ENCODE measurements around the gene VTI1A. TPM values are rescaled to one million over a fixed set of nuclear protein-coding genes. Genes with fewer than 3 reads are reported as not detected.

The VTI1A gene
- total and polyA plus RNA-seq, 2 experiments from 2014 or later, result 20.4 to 39.8 TPM

- Histone ChIP-seq H3K27ac (peak overlapping the region; percentile 45), H3K4me3 (no peak overlapping the region), H3K4me2 (no peak overlapping the region), H2AFZ (no peak overlapping the region), H3K9me3 (ENCODE audit: low read depth) (no peaks in the 10 kb centered on the region), H3K27me3 (no peaks in the 10 kb centered on the region), H3K9me2 (replicated peaks; ENCODE audit: insufficient read depth) (no peaks in the 10 kb centered on the region), H3K79me2 (no peaks in the 10 kb centered on the region), H3K4me1 (ENCODE audit: insufficient read depth) (peaks cover 47% of the 10 kb centered on the region), H4K20me1 (ENCODE audit: insufficient read depth, poor library complexity, severe bottlenecking) (no peaks in the 10 kb centered on the region), H3K36me3 (replicated peaks; ENCODE audit: insufficient read depth, low read depth) (no peaks in the 10 kb centered on the region)
- TF ChIP-seq, protein P1, sequence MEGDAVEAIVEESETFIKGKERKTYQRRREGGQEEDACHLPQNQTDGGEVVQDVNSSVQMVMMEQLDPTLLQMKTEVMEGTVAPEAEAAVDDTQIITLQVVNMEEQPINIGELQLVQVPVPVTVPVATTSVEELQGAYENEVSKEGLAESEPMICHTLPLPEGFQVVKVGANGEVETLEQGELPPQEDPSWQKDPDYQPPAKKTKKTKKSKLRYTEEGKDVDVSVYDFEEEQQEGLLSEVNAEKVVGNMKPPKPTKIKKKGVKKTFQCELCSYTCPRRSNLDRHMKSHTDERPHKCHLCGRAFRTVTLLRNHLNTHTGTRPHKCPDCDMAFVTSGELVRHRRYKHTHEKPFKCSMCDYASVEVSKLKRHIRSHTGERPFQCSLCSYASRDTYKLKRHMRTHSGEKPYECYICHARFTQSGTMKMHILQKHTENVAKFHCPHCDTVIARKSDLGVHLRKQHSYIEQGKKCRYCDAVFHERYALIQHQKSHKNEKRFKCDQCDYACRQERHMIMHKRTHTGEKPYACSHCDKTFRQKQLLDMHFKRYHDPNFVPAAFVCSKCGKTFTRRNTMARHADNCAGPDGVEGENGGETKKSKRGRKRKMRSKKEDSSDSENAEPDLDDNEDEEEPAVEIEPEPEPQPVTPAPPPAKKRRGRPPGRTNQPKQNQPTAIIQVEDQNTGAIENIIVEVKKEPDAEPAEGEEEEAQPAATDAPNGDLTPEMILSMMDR (IDR thresholded peaks at IDR 0.05; ENCODE audit: poor library complexity), result no peak
- TF ChIP-seq EZH2 (IDR thresholded peaks at IDR 0.05; ENCODE audit: borderline replicate concordance) (no peak), EZH2phosphoT487 (IDR thresholded peaks at IDR 0.05; ENCODE audit: low read depth, severe bottlenecking, unreplicated experiment) (no peak)
- no peak for DNase-seq (ENCODE audit: low spot score)
- WGBS (ENCODE audit: low lambda C conversion rate, missing lambda C conversion rate), result 76% methylated on average over 7 of the region's 7 CpGs
Measured at GRCh38 chr10:112746329-112746728, 299.3 kb downstream of the VTI1A start.

DNA sequence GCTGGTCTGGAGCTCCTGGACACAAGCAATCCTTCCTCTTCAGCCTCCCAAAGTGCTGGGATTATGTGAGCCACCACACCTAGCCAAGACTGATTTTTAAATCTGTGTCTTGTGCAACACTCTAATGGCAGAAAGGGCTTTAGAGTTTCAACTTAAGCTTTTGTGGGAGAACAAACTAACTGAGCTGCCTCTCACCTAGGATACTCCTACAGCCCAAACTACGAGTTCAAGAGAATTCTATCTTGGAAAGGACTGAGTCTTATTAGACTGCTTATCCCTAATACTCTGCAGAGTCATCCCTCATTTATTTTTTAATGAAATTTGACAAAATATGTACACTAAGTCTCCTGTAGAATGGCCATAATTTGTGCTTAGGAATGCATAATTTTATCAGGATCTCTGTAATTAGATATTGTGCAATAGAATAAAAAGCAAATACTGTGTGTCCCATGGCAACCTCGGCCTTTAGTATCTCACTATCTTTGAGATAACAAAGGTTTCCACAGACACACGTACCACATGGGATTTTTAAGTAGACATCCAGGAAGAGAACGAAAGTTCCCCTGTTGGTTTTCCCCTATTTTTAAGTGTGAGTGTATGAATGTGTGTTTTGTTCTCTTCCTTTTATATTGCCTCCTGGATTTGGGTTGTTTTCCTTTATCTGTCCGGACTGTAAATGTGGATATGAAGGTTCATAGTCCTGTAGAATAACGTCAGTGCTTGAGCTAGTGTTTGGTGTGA, 303.6 kb downstream of the VTI1A start:
- Histone ChIP-seq H3K9me3 (ENCODE audit: low read depth) (no peaks in the 10 kb centered on the region), H4K20me1 (ENCODE audit: insufficient read depth, poor library complexity, severe bottlenecking) (no peaks in the 10 kb centered on the region), H3K79me2 (no peaks in the 10 kb centered on the region), H3K4me3 (no peak overlapping the region), H3K9me2 (replicated peaks; ENCODE audit: insufficient read depth) (no peaks in the 10 kb centered on the region), H3K4me1 (ENCODE audit: insufficient read depth) (peaks cover 28% of the 10 kb centered on the region), H2AFZ (no peak overlapping the region), H3K4me2 (peak overlapping the region; percentile 15), H3K36me3 (replicated peaks; ENCODE audit: insufficient read depth, low read depth) (no peaks in the 10 kb centered on the region), H3K27ac (peak overlapping the region; percentile 83), H3K27me3 (no peaks in the 10 kb centered on the region)
- 38% methylated on average over 6 of the region's 6 CpGs for WGBS (ENCODE audit: low lambda C conversion rate, missing lambda C conversion rate)
- TF ChIP-seq EZH2 (IDR thresholded peaks at IDR 0.05; ENCODE audit: borderline replicate concordance) (no peak), EZH2phosphoT487 (IDR thresholded peaks at IDR 0.05; ENCODE audit: low read depth, severe bottlenecking, unreplicated experiment) (no peak)
- TF ChIP-seq, protein P1 (IDR thresholded peaks at IDR 0.05; ENCODE audit: poor library complexity), result no peak
- peak; percentile 46 for DNase-seq (ENCODE audit: low spot score)

GRCh38 chr10:112751651-112752050, 304.6 kb downstream of the VTI1A start:
- WGBS (ENCODE audit: low lambda C conversion rate, missing lambda C conversion rate), result 88% methylated on average over 3 of the region's 3 CpGs
- H3K9me3 ChIP-seq (ENCODE audit: low read depth), result no peaks in the 10 kb centered on the region
- no peaks in the 10 kb centered on the region for H3K79me2 ChIP-seq
- no peaks in the 10 kb centered on the region for H4K20me1 ChIP-seq (ENCODE audit: insufficient read depth, poor library complexity, severe bottlenecking)
- no peak for DNase-seq (ENCODE audit: low spot score)
- no peak overlapping the region for H3K4me2 ChIP-seq
- H3K27me3 ChIP-seq, result no peaks in the 10 kb centered on the region
- peak overlapping the region; percentile 83 for H3K27ac ChIP-seq
- no peak overlapping the region for H3K4me3 ChIP-seq
- TF ChIP-seq EZH2phosphoT487 (IDR thresholded peaks at IDR 0.05; ENCODE audit: low read depth, severe bottlenecking, unreplicated experiment) (no peak), EZH2 (IDR thresholded peaks at IDR 0.05; ENCODE audit: borderline replicate concordance) (no peak)
- TF ChIP-seq, protein P1 (IDR thresholded peaks at IDR 0.05; ENCODE audit: poor library complexity), result no peak
- no peaks in the 10 kb centered on the region for H3K36me3 ChIP-seq (replicated peaks; ENCODE audit: insufficient read depth, low read depth)
- peaks cover 38% of the 10 kb centered on the region for H3K4me1 ChIP-seq (ENCODE audit: insufficient read depth)
- H2AFZ ChIP-seq, result no peak overlapping the region
- no peaks in the 10 kb centered on the region for H3K9me2 ChIP-seq (replicated peaks; ENCODE audit: insufficient read depth)
